SU-DHL-6 (cell line): Measurements from ENCODE around the gene NKPD1.

Source experiments
- CTCF ChIP-seq: fragments of 200-600 bp; sonication (generic); IDR thresholded peaks from one replicate; pipeline ENCODE4 v1.5.1; 2017; ENCODE audit warnings: antibody characterized with exemption, mild to moderate bottlenecking, low read length, moderate library complexity; ENCODE audit not compliant: insufficient read depth, poor library complexity, severe bottlenecking
- EZH2phosphoT487 ChIP-seq: fragments of 200-600 bp; sonication (generic), shearing (Covaris generic); conservative IDR thresholded peaks from 2 replicates; pipeline ENCODE4 v1.6.1; 2018; ENCODE audit warnings: mild to moderate bottlenecking, antibody characterized with exemption, low read length, moderate library complexity, mixed read lengths

- no peak for TF ChIP-seq CTCF
- TF ChIP-seq EZH2phosphoT487: no peak
Observed at GRCh38 chr19:45159210-45159970, 1.4 kb downstream of the NKPD1 start.
